OCI-LY3 (cell line): ENCODE results near the gene TRERF1.
"Not testable (repeated sequence)": the region's sequence is repeated elsewhere in the genome, so short reads cannot be mapped to it uniquely, and the experiment has no call there.

ENCODE experiments used
- H2AFZ ChIP-seq: fragments of 200-600, 300-600 bp; shearing (Covaris generic); 2 replicates; pipeline ENCODE4 v1.6.0; 2014; ENCODE audit warnings: antibody characterized with exemption, low read depth, low read length
- H3K27ac ChIP-seq: fragments of 200-600, 300-600 bp; sonication (generic); 2 replicates; pipeline ENCODE4 v1.5.1; 2014; ENCODE audit warnings: mild to moderate bottlenecking, low read length, moderate library complexity, mixed read lengths
- H3K27me3 ChIP-seq: fragments of 200-600, 300-600 bp; sonication (generic); 2 replicates; pipeline ENCODE4 v1.6.1; 2014; ENCODE audit warnings: low read depth, low read length, mixed read lengths
- H3K36me3 ChIP-seq: fragments of 200-600, 300-600 bp; sonication (generic); replicated peaks from 2 replicates; pipeline ENCODE3; 2014; ENCODE audit warnings: low read depth, low read length, mixed read lengths
- H3K4me1 ChIP-seq: fragments of 300-600, 200-600 bp; sonication (generic); 2 replicates; pipeline ENCODE4 v1.6.1; 2014; ENCODE audit warnings: low read length, mixed read lengths
- H3K4me2 ChIP-seq: fragments of 200-600, 300-600 bp; sonication (generic); 2 replicates; pipeline ENCODE4 v1.6.1; 2014; ENCODE audit warnings: low read length, mixed read lengths
- H3K4me3 ChIP-seq: fragments of 300-600, 200-600 bp; sonication (generic); 2 replicates; pipeline ENCODE4 v1.5.1; 2014; ENCODE audit warnings: antibody characterized with exemption, mild to moderate bottlenecking, low read length, moderate library complexity
- H3K79me2 ChIP-seq: fragments of 300-600, 200-600 bp; shearing (Covaris generic); 2 replicates; pipeline ENCODE4 v1.6.1; 2014; ENCODE audit warnings: mild to moderate bottlenecking, low read length, mixed read lengths
- H3K9ac ChIP-seq: fragments of 300-600, 200-600 bp; shearing (Covaris generic); 2 replicates; pipeline ENCODE4 v1.6.0; 2014; ENCODE audit warnings: mild to moderate bottlenecking, low read length, moderate library complexity
- H3K9me3 ChIP-seq: fragments of 200-600, 300-600 bp; shearing (Covaris generic); 2 replicates; pipeline ENCODE4 v1.6.1; 2014; ENCODE audit warnings: low read length, mixed read lengths; ENCODE audit not compliant: insufficient read depth
- H4K20me1 ChIP-seq: fragments of 200-600, 300-600 bp; sonication (generic); 2 replicates; pipeline ENCODE4 v1.6.1; 2016; ENCODE audit warnings: low read length, mixed read lengths; ENCODE audit not compliant: insufficient read depth
- CTCF ChIP-seq: fragments of 200-600, 300-600 bp; sonication (generic); IDR thresholded peaks from 2 replicates; pipeline ENCODE4 v1.5.1; 2014; ENCODE audit warnings: antibody characterized with exemption, low read length, low read depth
- EZH2phosphoT487 ChIP-seq: fragments of 200-600 bp; shearing (Covaris generic); IDR thresholded peaks from 2 replicates; pipeline ENCODE4 v1.6.1; 2018; ENCODE audit warnings: antibody characterized with exemption, mixed run types, low read depth

TRERF1 gene

GRCh38 chr6:42204768-42205282 lies 246.9 kb downstream of the TRERF1 start:
- H3K27ac ChIP-seq, result no peak overlapping the region
- H2AFZ ChIP-seq, result no peak overlapping the region
- no peaks in the 10 kb centered on the region for H3K27me3 ChIP-seq
- H3K9ac ChIP-seq, result no peak overlapping the region
- H3K79me2 ChIP-seq, result no peaks in the 10 kb centered on the region
- H3K9me3 ChIP-seq, result no peaks in the 10 kb centered on the region
- TF ChIP-seq CTCF (no peak), EZH2phosphoT487 (no peak)
- H3K36me3 ChIP-seq, result peaks cover 55% of the 10 kb centered on the region
- H3K4me3 ChIP-seq, result no peak overlapping the region
- no peaks in the 10 kb centered on the region for H4K20me1 ChIP-seq
- no peak overlapping the region for H3K4me2 ChIP-seq
- H3K4me1 ChIP-seq, result peaks cover 5% of the 10 kb centered on the region; the same call in 1 of the 2 replicates

GRCh38 chr6:42203183-42203582 lies 248.5 kb downstream of the TRERF1 start:
- Histone ChIP-seq H3K4me1 (peaks cover 10% of the 10 kb centered on the region; the same call in 1 of the 2 replicates), H3K79me2 (no peaks in the 10 kb centered on the region), H3K36me3 (peaks cover 52% of the 10 kb centered on the region), H2AFZ (no peak overlapping the region), H3K9ac (no peak overlapping the region), H4K20me1 (no peaks in the 10 kb centered on the region), H3K27ac (no peak overlapping the region), H3K9me3 (no peaks in the 10 kb centered on the region), H3K4me3 (no peak overlapping the region), H3K27me3 (no peaks in the 10 kb centered on the region), H3K4me2 (no peak overlapping the region)
- no peak for TF ChIP-seq CTCF
- TF ChIP-seq EZH2phosphoT487, result no peak

- Histone ChIP-seq H3K36me3 (peaks cover 51% of the 10 kb centered on the region), H3K4me1 (peaks cover 10% of the 10 kb centered on the region; the same call in 1 of the 2 replicates)
- not testable (repeated sequence) for H3K9ac ChIP-seq, H3K27me3 ChIP-seq, H3K4me2 ChIP-seq, H4K20me1 ChIP-seq, H3K27ac ChIP-seq, H3K79me2 ChIP-seq, H2AFZ ChIP-seq, H3K4me3 ChIP-seq, H3K9me3 ChIP-seq
Measured at GRCh38 chr6:42202131-42202915, 249.4 kb downstream of the TRERF1 start.

GRCh38 chr6:42201382-42201781 lies 250.3 kb downstream of the TRERF1 start:
- no peak overlapping the region for H3K4me3 ChIP-seq
- no peak for TF ChIP-seq CTCF
- no peak for TF ChIP-seq EZH2phosphoT487
- H3K27ac ChIP-seq, result no peak overlapping the region
- no peak overlapping the region for H2AFZ ChIP-seq
- H3K9me3 ChIP-seq, result no peaks in the 10 kb centered on the region
- H3K4me1 ChIP-seq, result peaks cover 15% of the 10 kb centered on the region
- H3K9ac ChIP-seq, result no peak overlapping the region
- H3K79me2 ChIP-seq, result no peaks in the 10 kb centered on the region
- no peak overlapping the region for H3K4me2 ChIP-seq
- H4K20me1 ChIP-seq, result no peaks in the 10 kb centered on the region
- peaks cover 52% of the 10 kb centered on the region for H3K36me3 ChIP-seq
- H3K27me3 ChIP-seq, result no peaks in the 10 kb centered on the region
